HG03196 (cell line): ENCODE results near the gene ATOH8.

Experiments used
- ATAC-seq: cut with Tn5 transposase; IDR thresholded peaks from one replicate; pipeline ENCODE4 v1.9.1; 2021; ENCODE audit not compliant: unreplicated experiment

ATOH8 gene

DNA sequence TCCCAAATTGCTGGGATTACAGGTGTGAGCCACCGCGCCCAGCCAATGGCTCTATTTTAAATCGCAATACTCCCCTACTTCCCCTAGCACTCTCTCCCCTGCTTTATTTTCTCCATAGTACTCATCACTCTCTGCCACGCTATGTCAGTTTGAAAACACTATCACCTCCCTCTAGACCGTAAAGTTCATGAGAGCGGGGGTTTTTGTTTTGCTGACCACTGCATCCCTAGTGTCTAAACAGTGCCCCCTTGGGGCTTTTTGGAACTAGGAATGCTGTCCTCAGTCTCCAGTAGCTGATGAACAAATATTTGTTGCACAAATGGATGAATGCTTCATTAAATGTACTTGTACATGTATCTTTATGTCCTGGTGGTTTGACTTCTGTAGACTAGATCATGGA, 44.1 kb downstream of the ATOH8 start:
- ATAC-seq: no peak

DNA sequence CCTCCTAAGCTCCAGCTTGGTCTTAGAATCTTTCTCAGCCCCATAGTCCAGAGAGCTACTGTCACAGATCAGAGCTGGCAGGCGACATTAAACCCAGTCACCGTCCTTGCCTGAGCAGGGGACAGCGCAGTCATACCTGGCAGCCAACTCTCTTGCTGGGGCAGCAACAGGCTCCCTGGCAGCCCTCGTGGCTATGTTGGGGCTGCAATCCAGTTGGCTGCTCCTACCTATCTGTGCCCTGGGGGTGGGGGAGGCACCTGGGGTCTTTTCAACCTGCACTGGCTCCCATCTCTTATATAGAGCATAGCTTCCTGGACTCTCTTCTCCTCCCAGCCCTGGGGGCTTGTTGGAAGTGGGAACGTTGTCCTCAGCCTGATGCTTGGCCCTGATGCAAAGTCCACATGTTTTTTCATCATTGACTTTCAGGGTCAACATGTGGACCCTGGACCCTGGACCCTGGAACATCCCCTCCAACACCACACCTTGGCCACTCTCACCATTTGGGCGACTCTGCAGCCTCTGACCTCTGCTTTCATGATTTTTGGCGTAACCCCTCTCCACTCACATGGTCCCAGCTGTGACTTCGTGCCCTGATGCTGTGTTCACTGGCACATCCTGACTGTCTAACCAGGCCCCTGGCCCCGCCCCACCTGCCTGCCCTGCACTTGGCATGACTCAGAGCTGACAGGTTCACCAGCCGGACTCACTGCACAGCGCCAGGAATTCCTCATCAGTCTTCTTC, 45.6 kb downstream of the ATOH8 start:
- no peak for ATAC-seq

- ATAC-seq: no peak
Observed at GRCh38 chr2:85800586-85800985, 46.8 kb downstream of the ATOH8 start.

DNA sequence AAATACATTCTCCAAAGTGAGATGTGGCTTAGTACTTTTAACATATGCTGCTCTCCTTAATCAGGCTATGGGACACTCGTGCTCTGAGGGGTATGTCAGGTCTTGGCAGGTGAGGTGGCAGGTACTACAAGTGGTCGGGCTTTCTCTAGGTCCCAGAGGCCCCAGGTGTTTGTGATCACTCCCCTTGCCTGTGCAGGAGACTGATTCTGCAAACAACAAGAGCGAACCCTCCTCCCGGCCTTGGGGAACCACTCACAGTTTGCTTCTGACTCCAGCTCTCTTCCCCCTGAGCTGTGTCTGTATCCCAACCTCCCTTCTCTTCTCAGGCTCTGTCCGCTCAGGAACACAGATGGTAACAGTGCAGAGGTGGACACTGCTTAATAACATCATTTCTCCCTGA, 48.1 kb downstream of the ATOH8 start:
- ATAC-seq: no peak

- no peak for ATAC-seq
Observed at GRCh38 chr2:85802354-85803103, 48.7 kb downstream of the ATOH8 start.

DNA sequence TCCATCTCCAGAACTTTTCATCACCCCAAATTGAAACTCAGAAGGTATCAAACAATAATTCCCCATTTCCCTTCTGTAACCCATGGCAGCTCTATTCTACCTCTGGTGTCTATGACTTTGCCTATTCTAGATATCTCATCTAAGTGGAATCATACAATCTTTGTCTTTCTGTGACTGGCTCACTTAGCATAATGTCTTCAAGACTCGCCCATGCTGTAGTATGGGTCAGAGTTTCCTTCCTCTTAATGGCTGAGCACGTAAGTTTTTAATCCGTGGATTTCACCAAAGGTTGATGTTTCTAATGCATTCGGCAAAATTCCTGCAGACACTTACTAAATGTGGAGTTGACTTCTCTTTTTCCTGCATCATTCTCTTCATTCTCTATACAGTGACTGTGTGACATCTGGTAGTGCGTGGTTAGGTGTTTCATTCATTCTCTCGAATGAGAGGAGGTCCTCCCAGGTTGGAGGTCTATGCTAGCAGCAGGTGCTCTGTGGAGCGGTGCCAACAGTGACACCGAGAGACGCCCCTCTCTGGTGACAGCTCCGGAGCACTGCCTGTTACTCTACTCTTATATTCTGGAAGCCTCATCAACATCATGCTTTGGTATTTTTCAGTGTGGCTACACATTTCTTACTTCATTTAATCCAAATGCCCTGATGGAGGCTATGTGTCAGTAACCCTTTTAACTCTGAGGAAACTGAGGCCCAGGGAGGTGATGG, 50.1 kb downstream of the ATOH8 start:
- ATAC-seq: no peak

GRCh38 chr2:85804583-85804982, 50.8 kb downstream of the ATOH8 start:
- no peak for ATAC-seq

- no peak for ATAC-seq
Observed at GRCh38 chr2:85806358-85807118, 52.7 kb downstream of the ATOH8 start.

- ATAC-seq: no peak
Observed at GRCh38 chr2:85807756-85808155, 54.0 kb downstream of the ATOH8 start.

GRCh38 chr2:85810371-85811179, 56.8 kb downstream of the ATOH8 start:
- no peak for ATAC-seq

DNA sequence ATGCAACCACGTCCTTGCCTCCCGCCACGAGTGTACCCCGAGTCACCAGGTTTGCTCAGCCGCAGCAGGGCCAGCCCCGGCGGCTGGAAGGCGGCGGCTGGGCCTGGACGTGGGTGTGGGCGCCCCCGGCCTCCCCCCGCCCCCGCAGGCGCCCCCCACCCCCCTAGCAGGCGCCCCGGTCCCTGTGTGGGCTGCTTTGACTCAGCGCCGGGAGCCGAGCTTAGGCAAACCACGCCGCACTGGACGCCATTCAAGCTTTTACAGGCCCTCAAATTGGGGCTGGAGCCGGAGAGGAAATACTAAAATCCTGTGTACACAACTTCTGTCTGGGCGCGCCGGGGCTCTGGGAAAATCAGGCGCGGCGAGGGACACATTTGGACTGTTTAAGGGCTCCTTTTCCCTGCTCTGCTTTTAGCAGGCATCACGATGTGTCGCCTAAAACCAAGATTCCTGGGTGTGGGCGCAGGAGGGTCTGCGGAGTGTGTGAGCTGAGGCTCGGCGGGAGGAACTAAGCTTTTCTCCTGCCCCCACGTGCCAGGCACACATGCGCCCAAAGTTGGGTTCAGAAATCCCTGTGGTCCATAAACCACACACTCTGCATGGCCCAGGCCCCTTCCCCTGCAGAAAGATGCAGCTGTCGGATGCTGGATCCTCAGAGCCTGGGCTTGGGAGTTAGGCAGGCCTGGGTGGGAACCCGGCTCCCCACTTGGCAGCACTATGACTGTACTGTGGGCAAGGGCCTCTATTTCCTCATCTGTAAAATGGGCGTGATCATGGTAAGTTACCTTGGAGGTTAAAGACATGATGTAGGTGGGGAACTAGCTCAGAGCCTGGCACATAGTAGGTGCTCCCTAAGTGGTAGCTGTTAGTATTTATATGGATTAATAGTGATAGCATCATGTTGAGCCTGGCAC, 57.6 kb downstream of the ATOH8 start:
- no peak for ATAC-seq

- ATAC-seq: no peak
Observed at GRCh38 chr2:85812094-85812735, 58.4 kb downstream of the ATOH8 start.

- ATAC-seq: no peak
Observed at GRCh38 chr2:85813211-85813981, 59.6 kb downstream of the ATOH8 start.

DNA sequence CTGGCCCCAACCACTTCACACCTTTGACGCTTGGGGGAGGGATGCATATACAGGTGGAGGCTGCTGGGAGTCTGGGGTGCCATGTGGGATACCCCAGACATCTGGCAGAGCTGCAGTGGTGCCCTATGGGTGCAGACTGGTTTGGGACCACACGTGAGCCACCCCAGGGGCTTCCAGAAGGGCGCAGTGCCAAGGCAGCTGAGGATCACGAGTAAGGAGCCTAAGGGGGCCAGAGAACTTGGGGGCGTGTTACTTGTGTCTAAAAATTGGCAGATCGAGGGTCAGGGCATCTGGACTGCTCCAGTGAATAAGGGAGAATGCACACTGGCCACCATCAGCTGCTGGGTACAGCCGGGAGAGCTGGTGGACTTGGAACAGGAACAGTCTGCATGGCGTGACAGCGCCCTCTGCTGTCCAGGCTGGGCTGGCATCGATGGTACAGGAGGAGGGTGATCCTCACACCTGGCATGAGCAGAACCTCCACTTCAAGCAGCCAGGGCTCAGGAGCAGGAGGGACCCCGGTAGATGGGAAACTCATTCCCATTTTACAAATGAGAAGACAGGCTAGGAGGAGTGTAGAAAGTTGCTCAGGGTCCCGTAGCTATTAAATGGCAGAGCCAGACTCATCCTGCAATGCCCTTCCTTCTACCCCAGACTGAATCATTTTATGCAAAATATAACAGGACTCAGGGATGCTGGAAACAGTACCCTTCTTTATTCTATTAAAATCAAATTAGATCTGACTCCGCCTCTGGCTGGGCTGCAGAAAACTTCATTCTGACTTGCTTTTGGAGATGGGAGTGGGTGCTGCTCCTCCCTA, 60.4 kb downstream of the ATOH8 start:
- no peak for ATAC-seq

DNA sequence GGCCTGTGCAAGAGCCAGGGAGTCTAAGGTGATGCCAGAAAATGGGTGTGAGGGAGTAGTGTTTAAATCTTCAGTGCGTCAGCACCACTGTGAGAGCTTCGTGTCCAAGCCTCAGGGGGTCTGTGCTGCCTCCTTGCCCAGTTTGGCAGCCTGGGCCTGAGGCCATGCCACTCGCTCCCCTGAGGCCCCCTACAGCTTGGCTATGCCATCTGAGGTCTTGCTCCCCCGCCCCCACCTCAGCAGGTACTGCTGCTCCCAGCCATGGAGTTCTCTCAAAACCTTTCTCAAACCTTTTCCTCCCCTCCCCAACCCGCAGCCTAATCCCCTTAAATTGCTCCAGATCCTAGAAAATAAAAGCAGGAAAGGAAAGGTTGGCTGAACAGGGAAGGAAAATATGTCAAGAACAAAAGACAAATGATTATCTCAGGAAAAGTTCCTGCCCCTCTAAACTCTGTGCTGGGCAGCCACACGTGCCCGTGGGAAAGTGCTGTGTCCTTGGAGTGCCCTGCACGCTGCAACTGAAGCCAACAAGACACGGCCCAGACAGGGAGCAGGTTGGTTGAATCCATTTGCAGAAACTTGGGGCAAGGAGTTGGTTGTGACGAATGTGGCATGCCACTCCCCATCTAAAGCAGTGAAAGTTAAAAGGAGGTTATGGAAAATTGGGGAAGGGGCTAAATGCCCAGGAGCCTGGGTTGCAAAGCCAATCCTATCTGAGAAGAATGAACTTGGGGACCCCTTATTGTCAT, 61.2 kb downstream of the ATOH8 start:
- no peak for ATAC-seq

DNA sequence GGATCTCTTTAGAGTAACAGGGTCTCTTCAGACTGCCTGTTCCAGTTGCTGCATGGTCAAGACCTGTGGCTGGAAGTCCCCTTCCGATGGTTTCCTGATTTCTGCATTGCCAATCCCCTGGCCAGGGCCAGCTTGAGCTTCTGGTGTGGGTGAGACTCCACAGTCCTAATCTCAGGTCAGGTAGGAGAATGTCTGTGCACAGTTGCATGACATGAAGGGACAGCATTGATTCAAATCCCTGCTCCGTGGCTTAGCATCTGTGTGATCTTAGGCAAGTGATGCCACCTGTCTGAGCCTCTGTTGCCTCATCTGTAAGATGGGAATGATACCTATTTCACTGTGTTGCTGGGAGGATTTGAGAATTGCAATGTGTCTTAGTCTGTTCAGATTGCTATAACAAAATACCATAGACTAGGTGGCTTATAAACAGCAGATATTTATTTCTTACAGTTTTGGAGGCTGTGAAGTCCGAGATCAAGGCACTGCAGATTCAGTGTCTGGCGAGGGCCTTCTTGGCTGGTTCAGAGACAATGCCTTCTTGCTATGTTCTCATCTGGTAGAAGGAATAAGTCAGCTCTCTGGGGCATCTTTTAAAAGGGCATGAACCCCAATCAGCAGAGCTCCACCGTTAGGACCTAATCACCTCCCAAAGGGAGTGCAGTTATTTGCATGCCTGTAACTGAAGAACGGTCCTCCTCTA, 66.2 kb downstream of the ATOH8 start:
- no peak for ATAC-seq
